Activated effector memory CD4-positive, alpha-beta T cell treated with anti-CD3 and anti-CD28 coated beads, Interleukin-2, amount 50 U/mL, for 16 hours (primary cell): ENCODE results near the gene RABL2B.

Source experiments
- DNase-seq: peaks from one replicate; pipeline ENCODE4 v3.0.0-alpha.2; 2020

Gene RABL2B

GRCh38 chr22:50722048-50722701, 61.3 kb downstream of the RABL2B start:
- no peak for DNase-seq

- no peak for DNase-seq
Observed at GRCh38 chr22:50721257-50721844, 62.1 kb downstream of the RABL2B start.

GRCh38 chr22:50720301-50721256, 62.9 kb downstream of the RABL2B start:
- DNase-seq: no peak

GRCh38 chr22:50719814-50720300, 63.6 kb downstream of the RABL2B start:
- DNase-seq: no peak

- no peak for DNase-seq
Observed at GRCh38 chr22:50718352-50718709, 65.1 kb downstream of the RABL2B start.

GRCh38 chr22:50717709-50718351, 65.6 kb downstream of the RABL2B start:
- DNase-seq: no peak
